H1 (cell line): ENCODE data around the gene FNDC1. TPM values are rescaled to one million over a fixed set of nuclear protein-coding genes. Genes with fewer than 3 reads are reported as not detected.

Experiments
- CREB1 ChIP-seq: IDR thresholded peaks from 2 replicates; pipeline ENCODE4 v1.6.1; 2012; ENCODE audit warnings: inconsistent platforms
- POLR2A ChIP-seq, 2 experiments: IDR thresholded peaks; 1 replicate in 1 of 2; 2 replicates in 1 of 2; pipeline ENCODE4 v1.6.1; 2011; ENCODE audit warnings: low read depth in 2 of 2, low read length in 2 of 2, mild to moderate bottlenecking in 2 of 2; ENCODE audit errors: control extremely low read depth in 1 of 2
- SIRT6 ChIP-seq: IDR thresholded peaks from one replicate; pipeline ENCODE4 v1.7.1; 2012; ENCODE audit warnings: low read length, inconsistent platforms
- SP4 ChIP-seq: IDR thresholded peaks from 2 replicates; pipeline ENCODE4 v1.6.1; 2012; ENCODE audit warnings: low read length, inconsistent platforms
- polyA plus RNA-seq, 7 experiments: library from polyadenylated mRNA; depleted of rRNA in 3 of 7; stranded (reverse) in 5 of 7; unstranded in 2 of 7; fragments of >200 nt in 5 of 7; fragments of 200-250 nt in 2 of 7; gene quantifications; 1 replicate in 5 of 7; 2 replicates in 1 of 7; 4 replicates in 1 of 7; pipeline versions ENCODE4 v1.2.1 to v1.2.3, GENCODE V29; 2011 to 2013; ENCODE audit warnings: missing spikeins in 2 of 7, mixed read lengths in 2 of 7
- total RNA-seq: library from RNA; stranded (reverse); fragmentation: NEBNext Ultra II Directional; extraction: Animal tissue kit (Norgen Biotek cat#: 25700); gene quantifications from 2 replicates; pipeline ENCODE4 v1.2.1, GENCODE V29; 2021
- TF ChIP-seq, protein P1 (sequence below), 3 experiments: IDR thresholded peaks; 1 replicate in 2 of 3; 2 replicates in 1 of 3; pipeline versions ENCODE4 v1.5.1 to v1.6.1; 2011; ENCODE audit warnings: low read length in 3 of 3, mild to moderate bottlenecking in 3 of 3, inconsistent platforms in 2 of 3, low read depth in 1 of 3, moderate library complexity in 1 of 3; ENCODE audit not compliant: insufficient read depth in 1 of 3; ENCODE audit errors: control extremely low read depth in 1 of 3

FNDC1 gene
- total and polyA plus RNA-seq, 2 of the 8 experiments (the other 6 are each of a cell fraction or from before 2014, with no cell fraction given), result 0.06 to 0.30 TPM

GRCh38 chr6:159221486-159222170 lies 52.4 kb downstream of the FNDC1 start (continued):
- TF ChIP-seq, protein P1, sequence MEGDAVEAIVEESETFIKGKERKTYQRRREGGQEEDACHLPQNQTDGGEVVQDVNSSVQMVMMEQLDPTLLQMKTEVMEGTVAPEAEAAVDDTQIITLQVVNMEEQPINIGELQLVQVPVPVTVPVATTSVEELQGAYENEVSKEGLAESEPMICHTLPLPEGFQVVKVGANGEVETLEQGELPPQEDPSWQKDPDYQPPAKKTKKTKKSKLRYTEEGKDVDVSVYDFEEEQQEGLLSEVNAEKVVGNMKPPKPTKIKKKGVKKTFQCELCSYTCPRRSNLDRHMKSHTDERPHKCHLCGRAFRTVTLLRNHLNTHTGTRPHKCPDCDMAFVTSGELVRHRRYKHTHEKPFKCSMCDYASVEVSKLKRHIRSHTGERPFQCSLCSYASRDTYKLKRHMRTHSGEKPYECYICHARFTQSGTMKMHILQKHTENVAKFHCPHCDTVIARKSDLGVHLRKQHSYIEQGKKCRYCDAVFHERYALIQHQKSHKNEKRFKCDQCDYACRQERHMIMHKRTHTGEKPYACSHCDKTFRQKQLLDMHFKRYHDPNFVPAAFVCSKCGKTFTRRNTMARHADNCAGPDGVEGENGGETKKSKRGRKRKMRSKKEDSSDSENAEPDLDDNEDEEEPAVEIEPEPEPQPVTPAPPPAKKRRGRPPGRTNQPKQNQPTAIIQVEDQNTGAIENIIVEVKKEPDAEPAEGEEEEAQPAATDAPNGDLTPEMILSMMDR (IDR thresholded peaks at IDR 0.05; ENCODE audit: control extremely low read depth in 1 of 3, insufficient read depth in 1 of 3, low read depth in 1 of 3, low read length in 3 of 3), result no peak
- TF ChIP-seq SP4 (no peak), POLR2A (IDR thresholded peaks at IDR 0.05; ENCODE audit: control extremely low read depth in 1 of 2, low read depth in 2 of 2, low read length in 2 of 2) (no peak), CREB1 (no peak), SIRT6 (no peak)
- TF ChIP-seq, all 59 proteins: peak for 0
